ENCODE data around the gene CBR1. TPM values are rescaled to one million over a fixed set of nuclear protein-coding genes. Genes with fewer than 3 reads are reported as not detected.

Gene CBR1
- polyA plus RNA-seq, 3 donors, result 60.8 to 67.9 (median 66.2) TPM

GRCh38 chr21:36038701-36039497 lies 30.9 kb upstream of the CBR1 start:
- DNase-seq (ENCODE audit: extremely low read depth in 1 of 11, low read depth in 9 of 11, low spot score in 4 of 11), result no peak

GRCh38 chr21:36039861-36040260 lies 30.0 kb upstream of the CBR1 start:
- no peak for DNase-seq (ENCODE audit: extremely low read depth in 1 of 11, low read depth in 9 of 11, low spot score in 4 of 11)

- DNase-seq (ENCODE audit: extremely low read depth in 1 of 11, low read depth in 9 of 11, low spot score in 4 of 11), result no peak
These were observed 29.4 kb upstream of the CBR1 start for GRCh38 chr21:36040389-36040788.

- no peak for DNase-seq (ENCODE audit: extremely low read depth in 1 of 11, low read depth in 9 of 11, low spot score in 4 of 11)
These were observed 27.9 kb upstream of the CBR1 start for GRCh38 chr21:36041910-36042309.

GRCh38 chr21:36044056-36044455 lies 25.8 kb upstream of the CBR1 start:
- DNase-seq (ENCODE audit: extremely low read depth in 1 of 11, low read depth in 9 of 11, low spot score in 4 of 11), result no peak

- DNase-seq (ENCODE audit: extremely low read depth in 1 of 11, low read depth in 9 of 11, low spot score in 4 of 11), result no peak
These were observed 23.8 kb upstream of the CBR1 start for GRCh38 chr21:36045993-36046392.

- no peak for DNase-seq (ENCODE audit: extremely low read depth in 1 of 11, low read depth in 9 of 11, low spot score in 4 of 11)
These were observed 22.7 kb upstream of the CBR1 start for GRCh38 chr21:36047139-36047538.

GRCh38 chr21:36048357-36048756 lies 21.5 kb upstream of the CBR1 start:
- DNase-seq (ENCODE audit: extremely low read depth in 1 of 11, low read depth in 9 of 11, low spot score in 4 of 11), result no peak

GRCh38 chr21:36052860-36053714 lies 16.7 kb upstream of the CBR1 start:
- DNase-seq (ENCODE audit: extremely low read depth in 1 of 11, low read depth in 9 of 11, low spot score in 4 of 11), result no peak

- no peak for DNase-seq (ENCODE audit: extremely low read depth in 1 of 11, low read depth in 9 of 11, low spot score in 4 of 11)
These were observed 16.1 kb upstream of the CBR1 start for GRCh38 chr21:36053715-36054062.

- DNase-seq (ENCODE audit: extremely low read depth in 1 of 11, low read depth in 9 of 11, low spot score in 4 of 11), result no peak
These were observed 14.3 kb upstream of the CBR1 start for GRCh38 chr21:36055551-36055950.

- DNase-seq (ENCODE audit: extremely low read depth in 1 of 11, low read depth in 9 of 11, low spot score in 4 of 11), result peak in 4 of 11 donors; percentile 23 to 47 (median 31)
These were observed 10.0 kb upstream of the CBR1 start for GRCh38 chr21:36059823-36060158.

- peak; percentile 76 to 94 (median 85) for DNase-seq (ENCODE audit: extremely low read depth in 1 of 11, low read depth in 9 of 11, low spot score in 4 of 11)
These were observed 9.5 kb upstream of the CBR1 start, which contains the start of gene SETD4 for GRCh38 chr21:36060159-36060921. Gene SETD4 (minus strand): TSS chr21:36060526. CDS start chr21:36058888, 1,638 bp downstream.

- no peak for DNase-seq (ENCODE audit: extremely low read depth in 1 of 11, low read depth in 9 of 11, low spot score in 4 of 11)
These were observed 8.4 kb upstream of the CBR1 start for GRCh38 chr21:36061445-36061844.

GRCh38 chr21:36063375-36064084 lies 6.3 kb upstream of the CBR1 start:
- no peak for DNase-seq (ENCODE audit: extremely low read depth in 1 of 11, low read depth in 9 of 11, low spot score in 4 of 11)

GRCh38 chr21:36064085-36064460 lies 5.8 kb upstream of the CBR1 start:
- DNase-seq (ENCODE audit: extremely low read depth in 1 of 11, low read depth in 9 of 11, low spot score in 4 of 11), result no peak

- no peak for DNase-seq (ENCODE audit: extremely low read depth in 1 of 11, low read depth in 9 of 11, low spot score in 4 of 11)
These were observed 4.3 kb upstream of the CBR1 start for GRCh38 chr21:36065497-36066036.

GRCh38 chr21:36068748-36069398 lies 951 bp upstream of the CBR1 start:
- DNase-seq (ENCODE audit: extremely low read depth in 1 of 11, low read depth in 9 of 11, low spot score in 4 of 11), result no peak
